GM10266 (cell line): ENCODE results near the gene ARID1B.
A peak's percentile ranks its signal among the peaks of the same experiment; 100 is the strongest.

ENCODE experiments used
- DNase-seq: peaks from one replicate; pipeline ENCODE4 v3.0.0; 2012; ENCODE audit errors: extremely low spot score
- CTCF ChIP-seq: IDR thresholded peaks from 2 replicates; pipeline ENCODE4 v1.5.1; 2012; ENCODE audit warnings: mild to moderate bottlenecking, low read depth; ENCODE audit not compliant: control insufficient read depth, insufficient read depth; ENCODE audit errors: missing control alignments

The ARID1B gene

GRCh38 chr6:157227202-157228166, 450.3 kb downstream of the ARID1B start:
- no peak for DNase-seq
- TF ChIP-seq CTCF = peak; percentile 8

- DNase-seq = no peak
Observed at GRCh38 chr6:157228426-157229131, 451.4 kb downstream of the ARID1B start.

GRCh38 chr6:157229132-157229618, 452.0 kb downstream of the ARID1B start:
- no peak for TF ChIP-seq CTCF
- DNase-seq = no peak

More at GRCh38 chr6:157228426-157229131, 451.4 kb downstream of the ARID1B start:
- no peak for TF ChIP-seq CTCF

GRCh38 chr6:157229713-157230112, 452.5 kb downstream of the ARID1B start:
- no peak for TF ChIP-seq CTCF
- DNase-seq = no peak

- DNase-seq = no peak
- TF ChIP-seq CTCF = no peak
Observed at GRCh38 chr6:157230910-157231309, 453.7 kb downstream of the ARID1B start.

GRCh38 chr6:157232161-157232895, 455.1 kb downstream of the ARID1B start:
- no peak for DNase-seq
- TF ChIP-seq CTCF = no peak
